Measurements from ENCODE around the gene STX5. TPM values are rescaled to one million over a fixed set of nuclear protein-coding genes. Genes with fewer than 3 reads are reported as not detected.

Gene STX5
- total RNA-seq, 2 donors from 2014 or later: 32.0 to 46.8 TPM

DNA sequence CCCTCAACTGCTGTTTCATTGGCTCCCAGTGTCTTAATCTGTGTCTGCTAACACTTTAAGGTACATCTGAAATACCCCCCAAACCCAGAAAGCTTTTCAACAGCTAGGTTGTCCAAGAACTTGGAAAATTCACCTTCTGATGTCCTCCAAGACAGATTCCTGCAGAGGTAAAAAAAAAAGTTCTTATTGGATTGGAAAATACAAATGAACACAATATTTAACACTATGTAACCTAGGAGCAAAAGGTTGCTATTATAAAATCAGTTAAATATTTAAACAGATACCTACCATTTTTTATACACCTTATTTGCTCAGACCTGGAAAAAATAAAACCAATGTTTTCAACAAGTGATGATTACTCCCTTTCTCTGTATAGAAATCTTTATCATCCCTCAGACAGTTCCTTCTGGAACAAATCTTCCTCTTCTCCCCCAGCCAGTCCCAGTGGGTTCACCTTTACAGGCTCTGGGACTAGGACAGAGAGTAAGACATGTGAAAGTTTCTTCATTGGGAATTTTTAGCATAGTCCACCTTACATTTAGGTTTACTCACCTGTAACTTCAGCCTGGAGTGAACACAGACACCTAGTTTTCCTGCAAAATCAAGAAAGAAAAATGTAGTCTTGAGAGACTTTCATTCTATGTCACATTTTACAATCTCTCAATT, 20.8 kb upstream of the STX5 start:
- H3K27ac ChIP-seq: no peak overlapping the region

DNA sequence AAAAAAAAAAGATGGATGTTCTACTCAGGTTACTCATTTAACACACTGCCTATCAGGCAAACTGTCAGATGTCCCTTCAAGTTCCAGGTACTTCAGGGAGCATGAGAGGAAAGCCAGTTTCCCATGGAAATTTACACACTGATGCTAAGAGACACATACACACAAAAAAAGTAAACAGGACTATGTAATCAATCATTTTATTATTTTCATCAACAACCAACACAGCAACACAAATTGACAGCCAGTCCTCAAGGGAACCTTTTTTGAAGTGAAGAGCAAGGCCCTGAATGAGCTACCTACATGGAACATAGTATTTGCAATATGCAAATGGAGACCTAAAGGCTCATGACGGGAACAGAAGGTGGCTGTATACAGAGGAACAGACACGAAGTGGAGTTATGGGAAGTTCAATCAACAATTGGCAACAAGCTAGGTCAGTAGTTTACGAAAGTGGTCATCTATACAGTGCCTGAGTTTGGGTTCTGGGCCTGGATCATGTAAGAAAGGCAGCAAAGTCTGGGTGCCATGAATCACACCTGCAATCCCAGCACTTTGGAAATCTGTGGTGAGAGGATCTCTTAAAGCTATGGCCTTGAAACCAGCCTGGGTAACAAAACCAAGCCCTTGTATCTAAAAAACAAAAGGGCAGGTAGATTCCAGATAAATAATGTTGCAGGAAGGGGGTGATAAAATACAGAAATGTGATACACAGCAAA, 20.1 kb upstream of the STX5 start:
- H3K27me3 ChIP-seq (replicated peaks; ENCODE audit: insufficient read depth): no peaks in the 10 kb centered on the region
- H3K4me3 ChIP-seq: no peak overlapping the region
- peaks cover 24% of the 10 kb centered on the region for H3K36me3 ChIP-seq
- DNase-seq (ENCODE audit: low spot score) (no peak), ATAC-seq (ENCODE audit: insufficient number of reproducible peaks, low FRiP score, low read depth) (no peak)
- TF ChIP-seq CTCF (IDR thresholded peaks at IDR 0.05): no peak
- peaks cover 19 to 26% of the 10 kb centered on the region in 2 donors for H3K4me1 ChIP-seq (ENCODE audit: control insufficient read depth in 1 of 2, low read depth in 2 of 2)
- no peaks in the 10 kb centered on the region for H3K9me3 ChIP-seq
- H3K27ac ChIP-seq: no peak overlapping the region

More for the DNA sequence above, 20.8 kb upstream of the STX5 start:
- no peak for TF ChIP-seq CTCF (IDR thresholded peaks at IDR 0.05)
- H3K27me3 ChIP-seq (replicated peaks; ENCODE audit: insufficient read depth): no peaks in the 10 kb centered on the region
- H3K36me3 ChIP-seq: peaks cover 24% of the 10 kb centered on the region
- H3K4me1 ChIP-seq (ENCODE audit: control insufficient read depth in 1 of 2, low read depth in 2 of 2): peaks cover 19 to 26% of the 10 kb centered on the region in 2 donors
- ATAC-seq (ENCODE audit: insufficient number of reproducible peaks, low FRiP score, low read depth) (no peak), DNase-seq (ENCODE audit: low spot score) (no peak)
- H3K4me3 ChIP-seq: no peak overlapping the region
- no peaks in the 10 kb centered on the region for H3K9me3 ChIP-seq

DNA sequence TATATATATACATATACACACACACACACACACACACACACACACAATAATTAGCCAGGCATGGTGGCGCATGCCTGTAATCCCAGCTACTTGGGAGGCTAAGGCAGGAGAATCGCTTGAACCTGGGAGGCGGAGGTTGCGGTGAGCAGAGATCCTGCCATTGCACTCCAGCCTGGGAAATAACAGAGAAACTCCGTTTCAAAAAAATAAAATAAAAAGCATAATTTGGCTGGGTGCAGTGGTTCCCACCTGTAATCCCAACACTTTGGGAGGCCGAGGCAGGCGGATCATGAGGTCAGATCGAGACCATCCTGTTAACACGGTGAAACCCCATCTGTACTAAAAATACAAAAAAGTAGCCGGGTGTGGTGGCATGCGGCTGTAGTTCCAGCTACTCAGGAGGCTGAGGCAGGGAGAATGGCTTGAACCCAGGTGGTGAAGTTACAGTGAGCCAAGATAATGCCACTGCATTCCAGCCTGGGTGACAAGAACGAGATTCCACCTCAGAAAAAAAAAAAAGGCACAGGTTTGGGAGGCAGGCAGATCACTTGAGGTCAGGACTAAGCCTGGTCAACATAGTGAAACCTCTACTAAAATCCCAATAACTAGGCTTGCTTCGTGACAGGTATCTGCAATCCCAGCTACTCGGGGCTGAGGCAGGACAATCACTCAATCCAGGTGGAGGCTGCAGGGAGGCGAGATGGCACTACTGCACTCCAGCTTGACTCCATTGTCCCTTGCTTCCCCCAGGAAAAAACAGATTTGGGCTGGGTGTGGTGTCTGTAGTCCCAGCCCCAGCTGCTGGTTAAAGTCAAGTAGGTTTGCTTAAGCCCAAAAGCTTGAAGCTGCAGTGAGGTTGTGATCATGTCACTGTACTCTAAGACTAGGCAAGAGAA, 19.3 kb upstream of the STX5 start:
- Histone ChIP-seq H3K27me3 (replicated peaks; ENCODE audit: insufficient read depth) (no peaks in the 10 kb centered on the region), H3K9me3 (no peaks in the 10 kb centered on the region), H3K4me3 (no peak overlapping the region), H3K27ac (no peak overlapping the region), H3K4me1 (ENCODE audit: control insufficient read depth in 1 of 2, low read depth in 2 of 2) (peaks cover 15 to 20% of the 10 kb centered on the region in 2 donors), H3K36me3 (peaks cover 24% of the 10 kb centered on the region)
- ATAC-seq (ENCODE audit: insufficient number of reproducible peaks, low FRiP score, low read depth) (no peak), DNase-seq (ENCODE audit: low spot score) (no peak)
- no peak for TF ChIP-seq CTCF (IDR thresholded peaks at IDR 0.05)

GRCh38 chr11:62847767-62848314, 16.0 kb upstream of the STX5 start:
- no peak for TF ChIP-seq CTCF (IDR thresholded peaks at IDR 0.05)
- Histone ChIP-seq H3K4me1 (ENCODE audit: control insufficient read depth in 1 of 2, low read depth in 2 of 2) (peaks cover 0 to 1% of the 10 kb centered on the region in 2 donors), H3K9me3 (no peaks in the 10 kb centered on the region), H3K27me3 (replicated peaks; ENCODE audit: insufficient read depth) (no peaks in the 10 kb centered on the region), H3K36me3 (peaks cover 11% of the 10 kb centered on the region), H3K27ac (no peak overlapping the region), H3K4me3 (no peak overlapping the region)
- ATAC-seq (ENCODE audit: insufficient number of reproducible peaks, low FRiP score, low read depth) (no peak), DNase-seq (ENCODE audit: low spot score) (no peak)

Measured in thoracic aorta (tissue), 2 donors.